ENCODE data around the gene GALNT4.

The GALNT4 gene

DNA sequence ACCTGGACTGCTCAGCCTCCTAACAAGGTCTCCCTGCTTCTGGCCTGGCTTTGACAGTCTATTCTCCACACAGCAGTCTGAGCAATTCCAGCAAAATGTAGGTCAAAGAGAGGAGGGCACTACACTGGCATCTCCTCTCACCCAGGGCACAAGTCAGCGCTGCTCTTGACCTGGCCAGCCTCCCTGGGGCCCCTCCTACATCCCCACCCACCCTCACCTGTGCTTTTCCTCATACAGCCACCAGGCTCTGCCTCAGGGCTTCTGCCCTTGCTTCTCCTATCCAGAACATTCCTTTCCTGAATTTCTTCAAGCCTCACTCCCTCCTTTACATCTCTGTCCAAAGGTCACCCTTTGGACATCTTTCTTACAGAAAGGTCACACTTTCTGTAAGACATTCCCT, 33.7 kb downstream of the GALNT4 start:
- no peak for DNase-seq

DNA sequence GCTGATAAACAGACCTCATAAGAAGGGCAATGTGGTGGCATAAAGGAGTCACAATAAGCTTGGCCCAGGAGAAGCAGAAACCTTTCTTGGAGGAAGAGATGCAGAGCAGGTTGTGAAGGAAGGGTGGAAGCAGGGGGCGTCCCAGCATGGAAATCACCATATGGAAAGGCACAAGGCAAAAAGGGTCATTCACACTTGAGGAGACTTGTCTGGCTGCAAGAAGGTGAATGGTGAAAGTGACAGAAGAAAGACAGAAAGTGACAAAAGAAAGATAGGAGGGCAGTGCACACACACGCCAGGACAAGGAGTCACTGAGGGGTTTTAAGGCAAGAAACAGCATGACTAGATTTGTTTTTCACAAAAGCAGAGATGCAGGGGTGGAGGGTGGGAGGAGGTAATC, 38.3 kb downstream of the GALNT4 start:
- DNase-seq, result no peak

DNA sequence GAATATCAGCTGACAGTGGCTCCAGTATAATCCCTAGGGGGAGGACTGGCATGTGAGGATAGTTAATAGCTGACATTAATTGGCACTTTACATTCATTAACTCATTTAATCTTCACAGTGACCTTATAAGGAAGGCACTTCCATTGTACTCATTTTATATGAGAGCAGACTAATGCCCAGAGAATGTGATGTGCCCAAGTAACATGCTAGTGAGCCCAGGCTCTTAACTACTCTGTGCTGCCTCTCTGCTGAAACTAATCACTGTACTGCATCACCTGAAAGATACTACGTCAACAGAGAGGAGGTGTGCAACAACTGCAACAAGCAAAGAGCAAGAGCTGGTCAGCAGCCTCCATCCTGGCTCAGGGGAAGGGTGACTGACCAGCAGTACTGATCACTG, 40.1 kb downstream of the GALNT4 start:
- DNase-seq, result no peak

DNA sequence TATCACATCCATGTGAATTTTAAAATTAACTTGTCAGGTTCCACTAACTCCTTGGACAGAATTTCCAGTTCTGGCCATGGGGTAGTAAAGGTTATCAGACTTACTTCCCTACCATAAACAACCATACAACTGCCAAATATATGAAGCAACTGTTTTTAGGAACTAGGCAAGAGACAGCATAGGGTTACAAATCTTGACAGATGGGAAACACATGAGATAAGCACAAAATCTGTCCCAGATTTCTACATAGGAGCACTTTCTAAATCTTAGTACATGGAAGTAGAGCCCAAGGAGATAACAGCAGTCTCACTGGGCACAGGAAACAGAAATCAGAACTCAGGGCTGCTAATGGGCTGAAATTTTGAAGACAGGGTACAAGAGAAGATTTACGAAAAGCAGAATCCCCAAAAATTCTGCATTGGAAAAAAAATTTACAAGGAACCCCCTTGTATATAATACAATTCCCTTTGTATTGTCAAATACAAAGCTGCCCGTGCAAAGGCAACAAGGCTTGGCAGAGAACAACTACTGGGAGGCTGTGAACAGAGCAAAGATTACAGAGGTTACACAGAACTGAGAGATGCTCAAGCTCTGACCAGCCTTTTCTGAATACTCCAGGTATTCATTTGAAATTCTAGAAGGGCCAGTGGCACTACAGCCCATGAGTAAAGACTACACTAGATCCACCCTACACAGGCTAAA, 43.2 kb downstream of the GALNT4 start:
- no peak for DNase-seq

DNA sequence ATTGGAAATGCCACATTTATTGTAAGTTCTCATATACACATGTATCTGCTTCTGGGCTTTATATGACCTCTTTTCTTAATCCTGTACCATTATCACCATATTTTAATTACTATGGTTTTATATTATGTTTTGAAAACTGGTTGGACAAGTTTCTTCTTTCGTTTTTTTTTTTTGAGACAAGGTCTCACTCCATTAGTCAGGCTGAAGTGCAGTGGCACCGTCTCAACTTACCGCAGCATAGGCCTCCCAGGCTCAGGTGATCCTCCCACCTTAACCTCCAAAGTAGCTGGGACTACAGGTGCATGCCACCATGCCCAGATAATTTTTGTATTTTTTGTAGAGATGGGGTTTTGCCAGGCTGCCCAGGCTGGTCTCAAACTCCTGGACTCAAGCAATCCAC, 44.6 kb downstream of the GALNT4 start:
- DNase-seq, result no peak

DNA sequence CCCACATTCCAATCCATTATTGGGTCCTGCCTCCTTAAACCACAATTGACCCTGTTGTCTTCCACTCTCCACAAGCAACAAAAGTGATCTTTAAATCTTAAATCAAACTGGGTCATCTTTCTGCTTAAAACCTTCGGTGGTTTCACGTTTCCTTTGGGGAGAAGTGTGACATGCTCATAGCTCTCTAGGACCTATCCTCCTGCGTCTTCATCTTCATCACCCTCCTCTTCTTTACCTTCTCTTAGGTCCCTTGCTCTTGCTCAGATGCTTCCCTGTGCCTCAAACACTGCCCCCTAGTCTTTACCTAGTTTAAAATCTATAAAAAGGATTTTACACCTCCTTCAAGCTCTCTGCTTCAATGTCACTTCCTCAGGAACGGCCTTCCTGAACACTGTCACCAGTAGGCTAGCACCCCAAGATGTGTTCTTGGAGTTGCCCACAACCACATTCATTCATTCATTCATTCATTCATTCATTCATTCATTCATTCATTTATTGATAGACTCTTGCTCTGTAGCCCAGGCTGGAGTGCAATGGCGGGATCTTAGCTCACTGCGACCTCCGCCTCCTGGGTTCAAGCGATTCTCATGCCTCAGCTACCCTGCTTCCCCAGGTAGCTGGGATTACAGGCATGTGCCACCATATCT, 46.8 kb downstream of the GALNT4 start:
- DNase-seq, result no peak

DNA sequence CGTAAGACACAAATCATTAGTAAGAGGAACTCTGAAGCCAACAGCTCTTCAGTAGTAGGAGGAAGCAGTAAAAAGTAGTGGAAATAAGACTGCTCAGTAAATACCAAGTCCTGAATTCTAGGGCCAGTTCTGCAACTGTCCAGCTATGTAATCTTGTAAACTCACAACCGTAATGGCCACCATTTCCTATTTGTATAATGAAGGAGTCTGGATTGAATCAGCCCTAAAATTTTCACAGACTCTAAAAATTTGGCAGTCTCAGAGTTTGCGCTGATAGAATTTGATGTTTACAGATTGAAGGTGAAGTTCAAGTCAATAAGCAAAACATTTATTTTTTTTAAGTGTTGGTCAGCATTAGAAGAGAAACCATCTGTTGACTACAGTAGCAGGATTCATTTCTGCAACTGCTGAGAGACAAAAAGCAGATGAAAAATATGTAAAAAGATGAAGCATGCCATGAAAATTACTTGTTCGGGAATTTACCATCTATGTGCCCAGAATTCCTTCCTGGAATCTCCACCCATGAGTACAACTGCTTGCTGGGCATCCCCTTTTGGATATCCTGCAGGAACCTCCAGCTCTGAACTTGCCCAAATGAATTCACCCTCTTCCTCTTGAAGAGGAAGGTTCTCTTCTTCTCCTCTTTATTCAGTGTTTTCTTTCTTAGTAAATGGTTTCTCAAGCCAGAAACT, 47.5 kb downstream of the GALNT4 start:
- DNase-seq, result no peak

DNA sequence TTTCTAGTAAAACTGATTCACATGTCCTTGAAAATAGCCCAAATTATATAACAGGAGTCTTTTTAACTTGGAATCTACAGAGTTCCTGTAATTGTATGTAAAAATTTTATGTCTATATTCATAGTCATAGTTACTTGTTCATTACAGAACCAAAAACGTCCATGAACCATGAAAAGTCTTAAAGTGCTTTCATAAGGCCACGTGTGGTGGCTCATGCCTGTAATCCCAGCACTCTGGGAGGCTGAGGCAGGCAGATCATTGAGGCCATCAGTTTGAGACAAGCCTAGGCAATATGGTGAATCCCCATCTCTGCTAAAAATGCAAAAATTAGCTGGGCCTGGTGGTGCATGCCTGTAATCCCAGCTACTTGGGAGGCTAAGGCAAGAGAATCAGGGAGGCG, 48.4 kb downstream of the GALNT4 start:
- DNase-seq, result no peak

DNA sequence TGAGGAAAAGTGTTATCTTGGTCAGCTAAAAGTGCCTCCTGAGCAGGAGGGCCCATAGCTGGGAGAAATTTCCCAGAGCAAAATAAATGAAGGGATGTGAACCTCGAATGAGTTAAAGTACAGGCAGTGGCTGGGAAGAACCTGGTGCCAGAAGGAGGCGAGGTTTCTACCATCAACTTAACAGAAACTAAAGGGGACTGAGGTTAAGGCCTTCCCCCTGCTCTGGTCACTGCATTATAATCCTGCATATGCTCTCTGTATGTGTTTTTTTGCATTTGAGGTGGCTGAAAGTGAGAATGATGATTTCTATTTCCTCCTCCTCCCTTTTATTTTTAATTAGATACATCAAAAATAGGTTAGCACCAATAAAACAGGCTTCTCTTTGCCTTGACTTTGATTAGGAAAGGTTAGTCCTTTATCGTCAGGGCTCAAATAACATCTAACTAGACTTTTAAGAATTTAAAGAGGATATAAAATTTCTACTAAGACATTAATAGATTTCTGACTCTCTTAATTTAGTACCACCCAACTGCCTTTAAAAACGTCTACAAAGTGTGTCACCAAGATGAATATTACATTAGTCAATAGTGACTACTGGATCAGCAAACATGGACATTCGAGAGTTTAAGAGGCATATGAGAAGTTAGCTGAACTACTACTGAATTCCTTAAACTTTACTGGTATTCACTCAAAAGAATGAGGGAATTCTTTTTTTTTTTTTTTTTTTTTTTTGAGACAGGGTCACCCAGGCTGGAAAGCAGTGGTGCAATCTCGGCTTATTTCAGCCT, 49.2 kb downstream of the GALNT4 start:
- no peak for DNase-seq

DNA sequence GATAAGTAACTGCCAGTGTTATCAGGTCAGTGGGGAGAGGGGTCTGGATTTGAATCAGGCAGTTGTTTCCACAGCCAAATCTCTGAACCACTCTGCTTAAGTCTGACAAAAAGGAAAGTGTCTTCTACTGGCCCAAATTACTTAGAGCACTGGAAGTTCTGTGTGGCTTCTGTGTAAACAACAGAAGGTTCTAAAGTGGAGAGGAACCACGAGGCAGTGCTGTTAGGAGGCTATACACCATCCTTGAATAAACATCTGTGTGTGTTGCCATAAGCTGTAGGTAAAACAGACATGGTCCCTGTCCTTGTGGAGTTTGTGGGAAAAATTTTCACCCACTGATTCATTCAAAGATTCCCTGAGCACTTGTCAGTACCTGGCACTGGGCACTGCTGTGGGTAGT, 50.0 kb downstream of the GALNT4 start:
- no peak for DNase-seq
